ENCODE results near the gene CRIP1. TPM values are rescaled to one million over a fixed set of nuclear protein-coding genes. Genes with fewer than 3 reads are reported as not detected.

The CRIP1 gene
- total RNA-seq, 2 experiments from 2014 or later: 93.9 to 95.7 TPM

DNA sequence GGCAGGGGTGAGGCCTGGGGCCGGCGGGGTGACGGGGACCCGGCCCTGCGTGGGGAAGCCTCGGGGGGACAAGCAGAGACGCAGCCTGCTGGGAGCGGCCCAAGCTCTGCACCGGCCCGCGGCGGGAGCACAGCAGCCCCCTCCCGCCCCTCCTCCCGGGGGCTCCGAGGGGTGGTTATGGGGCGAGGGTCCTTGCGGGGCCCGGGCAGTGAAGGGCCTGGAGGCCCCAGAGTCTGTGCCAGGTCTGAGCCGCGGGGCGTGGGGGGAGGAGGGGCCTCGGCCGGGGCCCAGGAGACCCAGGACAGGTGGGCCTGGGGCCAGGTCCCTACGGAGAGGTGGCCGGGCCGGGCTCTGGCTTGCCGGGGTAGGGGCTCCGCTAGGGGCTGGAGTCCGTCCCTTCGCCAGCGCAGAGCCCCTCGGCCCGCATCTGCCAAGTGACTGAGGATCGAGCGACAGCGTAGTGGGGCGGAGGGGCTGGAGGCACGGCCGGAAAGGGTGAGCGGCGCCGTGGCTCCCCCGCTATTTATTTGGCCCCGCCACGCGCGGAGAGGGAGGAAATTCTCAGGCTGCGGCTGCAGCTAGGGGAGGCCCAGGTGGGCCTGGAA, 40.2 kb downstream of the CRIP1 start:
- no peak for ATAC-seq
- H3K9me3 Mint-ChIP-seq: peaks cover 4% of the 10 kb centered on the region
- intact Hi-C loops (cut with micrococcal nuclease): no loop called here
- peaks cover 3% of the 10 kb centered on the region for H3K27me3 Mint-ChIP-seq
- ChIA-PET CTCF (no interaction called here), POLR2A (interaction anchor here (0.5 kb wide), 1 partner anchor 21 kb away, joined by 4 read pairs; no protein-coding TSS in a partner anchor)
- peaks cover 10% of the 10 kb centered on the region for H3K4me1 Mint-ChIP-seq (ENCODE audit: low read depth)
- DNase-seq: peak; percentile 33
- H3K36me3 Mint-ChIP-seq (ENCODE audit: low read depth): peaks cover 10% of the 10 kb centered on the region
- peak overlapping the region; percentile 67 for H3K27ac Mint-ChIP-seq
- TF ChIP-seq, protein P1, sequence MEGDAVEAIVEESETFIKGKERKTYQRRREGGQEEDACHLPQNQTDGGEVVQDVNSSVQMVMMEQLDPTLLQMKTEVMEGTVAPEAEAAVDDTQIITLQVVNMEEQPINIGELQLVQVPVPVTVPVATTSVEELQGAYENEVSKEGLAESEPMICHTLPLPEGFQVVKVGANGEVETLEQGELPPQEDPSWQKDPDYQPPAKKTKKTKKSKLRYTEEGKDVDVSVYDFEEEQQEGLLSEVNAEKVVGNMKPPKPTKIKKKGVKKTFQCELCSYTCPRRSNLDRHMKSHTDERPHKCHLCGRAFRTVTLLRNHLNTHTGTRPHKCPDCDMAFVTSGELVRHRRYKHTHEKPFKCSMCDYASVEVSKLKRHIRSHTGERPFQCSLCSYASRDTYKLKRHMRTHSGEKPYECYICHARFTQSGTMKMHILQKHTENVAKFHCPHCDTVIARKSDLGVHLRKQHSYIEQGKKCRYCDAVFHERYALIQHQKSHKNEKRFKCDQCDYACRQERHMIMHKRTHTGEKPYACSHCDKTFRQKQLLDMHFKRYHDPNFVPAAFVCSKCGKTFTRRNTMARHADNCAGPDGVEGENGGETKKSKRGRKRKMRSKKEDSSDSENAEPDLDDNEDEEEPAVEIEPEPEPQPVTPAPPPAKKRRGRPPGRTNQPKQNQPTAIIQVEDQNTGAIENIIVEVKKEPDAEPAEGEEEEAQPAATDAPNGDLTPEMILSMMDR (IDR thresholded peaks at IDR 0.05): no peak
- peak overlapping the region; percentile 81 for H3K4me3 Mint-ChIP-seq

DNA sequence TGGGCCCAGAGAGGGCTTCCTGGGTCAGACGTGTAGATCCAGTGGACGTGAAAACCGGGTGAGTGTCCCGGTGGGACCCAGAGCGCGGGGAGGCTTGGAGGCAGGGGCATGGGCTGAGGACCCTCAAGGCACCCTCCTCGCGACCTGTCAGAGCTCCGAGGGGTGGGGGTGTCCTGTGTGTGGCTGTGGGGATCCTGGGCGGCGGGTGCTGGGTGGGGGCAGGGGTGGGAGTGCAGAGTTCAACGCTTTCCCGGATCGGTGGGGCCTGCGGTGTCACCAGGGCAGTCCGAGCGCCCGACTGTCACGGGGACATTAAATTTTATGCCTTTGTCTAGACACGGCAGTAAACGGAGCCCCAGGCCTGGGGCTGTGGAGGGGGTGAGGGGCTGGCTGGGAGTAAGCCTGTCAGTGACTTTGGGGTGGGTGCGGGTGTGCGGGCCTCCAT, 40.7 kb downstream of the CRIP1 start:
- POLR2A ChIA-PET: interaction anchor here (0.5 kb wide), 1 partner anchor 22 kb away, joined by 4 read pairs; no protein-coding TSS in a partner anchor
- DNase-seq: no peak
- TF ChIP-seq, protein P1 (IDR thresholded peaks at IDR 0.05): no peak

DNA sequence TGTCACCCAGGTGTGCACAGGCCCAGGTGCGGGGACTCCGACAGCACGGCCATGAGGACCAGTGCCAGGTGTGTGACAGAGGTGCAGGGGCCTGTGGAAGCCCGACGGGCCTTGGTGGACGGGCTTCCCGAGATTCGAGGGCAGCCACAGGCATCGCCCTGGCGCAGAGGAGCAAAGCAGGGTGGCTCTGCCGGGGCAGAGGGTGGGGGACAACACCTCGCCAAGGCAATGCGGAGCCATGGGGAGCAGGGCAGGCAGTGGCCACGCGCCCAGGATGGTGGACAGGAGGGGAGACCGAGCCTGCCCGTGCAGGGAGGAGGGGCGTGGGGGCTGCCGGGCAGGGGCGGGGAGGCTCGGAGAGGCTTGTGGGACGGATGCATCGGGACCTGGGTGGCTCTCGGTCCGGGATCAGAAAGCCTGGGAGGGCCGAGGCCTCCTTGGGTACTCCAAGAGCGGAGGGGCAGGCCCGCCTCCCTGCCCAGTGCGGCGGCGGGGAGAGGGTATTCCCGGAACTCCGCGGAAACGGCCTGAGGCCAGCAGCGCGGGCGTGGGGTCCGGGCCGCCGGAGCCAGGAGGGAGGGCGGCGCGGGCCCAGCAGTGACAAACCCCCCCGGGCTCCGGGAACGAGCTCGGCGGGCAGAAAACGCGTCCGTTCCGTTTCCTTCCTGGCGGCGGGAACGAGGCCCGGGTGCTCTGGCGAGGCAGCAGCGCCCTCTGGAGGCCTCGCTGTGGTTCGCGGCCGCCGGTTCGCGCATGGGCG, 41.3 kb downstream of the CRIP1 start:
- ATAC-seq (peak; percentile 60), DNase-seq (peak; percentile 86)
- Mint-ChIP-seq H3K4me1 (ENCODE audit: low read depth) (peaks cover 17% of the 10 kb centered on the region), H3K4me3 (peak overlapping the region; percentile 81), H3K27me3 (peaks cover 3% of the 10 kb centered on the region), H3K27ac (peak overlapping the region; percentile 69), H3K36me3 (ENCODE audit: low read depth) (peaks cover 10% of the 10 kb centered on the region), H3K9me3 (peaks cover 4% of the 10 kb centered on the region)
- ChIA-PET CTCF (interaction anchor here (0.7 to 2.2 kb wide), 8 partner anchors 10 to 327 kb away, joined by 3 to 13 read pairs (median 6); no protein-coding TSS in a partner anchor), POLR2A (interaction anchor here (1.0 to 1.6 kb wide), 4 partner anchors 34 to 45 kb away, joined by 3 to 13 read pairs (median 7); partner anchors contain the start of gene TEDC1)
- TF ChIP-seq, protein P1 (IDR thresholded peaks at IDR 0.05): peak; percentile 81
- intact Hi-C loops (cut with micrococcal nuclease): no loop called here

More for the DNA sequence above, 40.7 kb downstream of the CRIP1 start:
- Mint-ChIP-seq H3K4me3 (peak overlapping the region; percentile 81), H3K36me3 (ENCODE audit: low read depth) (peaks cover 10% of the 10 kb centered on the region), H3K9me3 (peaks cover 4% of the 10 kb centered on the region), H3K27ac (peak overlapping the region; percentile 69), H3K27me3 (peaks cover 3% of the 10 kb centered on the region), H3K4me1 (ENCODE audit: low read depth) (peaks cover 12% of the 10 kb centered on the region)
- ATAC-seq: no peak
- CTCF ChIA-PET: no interaction called here
- intact Hi-C loops (cut with micrococcal nuclease): no loop called here

DNA sequence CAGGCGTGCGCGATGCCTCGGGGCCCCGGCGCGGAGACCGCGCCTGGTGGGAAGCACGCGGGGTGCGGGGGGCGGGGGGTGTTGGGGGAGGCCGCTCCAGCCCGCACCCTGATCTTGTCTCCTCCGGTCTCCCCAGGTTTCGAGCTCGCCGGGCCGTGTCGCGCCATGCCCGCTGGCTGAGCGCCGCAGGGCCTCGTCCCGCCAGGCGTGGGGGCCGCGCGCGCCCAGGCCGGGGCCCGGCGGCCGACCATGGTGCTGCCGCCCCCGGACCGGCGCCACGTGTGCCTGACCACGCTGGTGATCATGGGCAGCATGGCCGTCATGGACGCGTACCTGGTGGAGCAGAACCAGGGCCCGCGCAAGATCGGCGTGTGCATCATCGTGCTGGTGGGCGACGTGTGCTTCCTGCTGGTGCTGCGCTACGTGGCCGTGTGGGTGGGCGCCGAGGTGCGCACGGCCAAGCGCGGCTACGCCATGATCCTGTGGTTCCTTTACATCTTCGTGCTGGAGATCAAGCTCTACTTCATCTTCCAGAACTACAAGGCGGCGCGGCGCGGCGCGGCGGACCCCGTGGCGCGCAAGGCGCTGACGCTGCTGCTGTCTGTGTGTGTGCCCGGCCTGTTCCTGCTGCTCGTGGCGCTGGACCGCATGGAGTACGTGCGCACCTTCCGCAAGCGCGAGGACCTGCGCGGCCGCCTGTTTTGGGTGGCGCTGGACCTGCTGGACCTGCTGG, 42.1 kb downstream of the CRIP1 start:
- H3K4me3 Mint-ChIP-seq: peak overlapping the region; percentile 83
- ChIA-PET POLR2A (interaction anchor here (0.6 to 1.6 kb wide), 8 partner anchors 9 to 173 kb away, joined by 3 to 13 read pairs (median 3); partner anchors contain the start of gene TEDC1), CTCF (interaction anchor here (0.7 to 2.2 kb wide), 8 partner anchors 9 to 328 kb away, joined by 3 to 13 read pairs (median 6); no protein-coding TSS in a partner anchor)
- peak; percentile 74 for DNase-seq
- H3K27me3 Mint-ChIP-seq: peaks cover 3% of the 10 kb centered on the region
- intact Hi-C loops (cut with micrococcal nuclease): no loop called here
- ATAC-seq: peak; percentile 34
- peaks cover 4% of the 10 kb centered on the region for H3K9me3 Mint-ChIP-seq
- H3K36me3 Mint-ChIP-seq (ENCODE audit: low read depth): peaks cover 10% of the 10 kb centered on the region
- peak overlapping the region; percentile 93 for H3K27ac Mint-ChIP-seq
- H3K4me1 Mint-ChIP-seq (ENCODE audit: low read depth): peaks cover 17% of the 10 kb centered on the region
- TF ChIP-seq, protein P1 (IDR thresholded peaks at IDR 0.05): no peak
